HG03469 (cell line): ENCODE data around the gene WFS1.

Experiments
- ATAC-seq: cut with Tn5 transposase; IDR thresholded peaks from one replicate; pipeline ENCODE4 v1.9.1; 2021; ENCODE audit warnings: mild to moderate bottlenecking, moderate library complexity, moderate number of reproducible peaks; ENCODE audit not compliant: unreplicated experiment

Gene WFS1

GRCh38 chr4:6279582-6280289 is 10.1 kb downstream of the WFS1 start:
- ATAC-seq = no peak

- no peak for ATAC-seq
Measured at GRCh38 chr4:6280365-6280996, 10.8 kb downstream of the WFS1 start.

GRCh38 chr4:6281436-6282313 is 12.0 kb downstream of the WFS1 start:
- ATAC-seq = no peak

GRCh38 chr4:6282314-6282771 is 12.7 kb downstream of the WFS1 start:
- ATAC-seq = no peak

GRCh38 chr4:6283282-6283681 is 13.6 kb downstream of the WFS1 start:
- ATAC-seq = no peak

GRCh38 chr4:6287017-6287788 is 17.6 kb downstream of the WFS1 start:
- ATAC-seq = no peak

- ATAC-seq = no peak
Measured at GRCh38 chr4:6288342-6288741, 18.7 kb downstream of the WFS1 start.

- no peak for ATAC-seq
Measured at GRCh38 chr4:6288871-6289270, 19.2 kb downstream of the WFS1 start.

GRCh38 chr4:6290256-6290655 is 20.6 kb downstream of the WFS1 start:
- no peak for ATAC-seq

GRCh38 chr4:6290769-6291547 is 21.3 kb downstream of the WFS1 start:
- ATAC-seq = no peak

- no peak for ATAC-seq
Measured at GRCh38 chr4:6291784-6292297, 22.2 kb downstream of the WFS1 start.

- no peak for ATAC-seq
Measured at GRCh38 chr4:6292376-6293096, 22.9 kb downstream of the WFS1 start.

GRCh38 chr4:6293097-6293445 is 23.4 kb downstream of the WFS1 start:
- no peak for ATAC-seq

GRCh38 chr4:6293661-6294060 is 24.0 kb downstream of the WFS1 start:
- no peak for ATAC-seq

GRCh38 chr4:6294705-6295421 is 25.2 kb downstream of the WFS1 start:
- no peak for ATAC-seq

- no peak for ATAC-seq
Measured at GRCh38 chr4:6295495-6295894, 25.8 kb downstream of the WFS1 start.

GRCh38 chr4:6296026-6296425 is 26.4 kb downstream of the WFS1 start:
- ATAC-seq = no peak

- no peak for ATAC-seq
Measured at GRCh38 chr4:6297266-6297815, 27.7 kb downstream of the WFS1 start.
